Smooth muscle cell (in vitro differentiated cells): ENCODE measurements around the gene AIG1. TPM values are rescaled to one million over a fixed set of nuclear protein-coding genes. Genes with fewer than 3 reads are reported as not detected.

ENCODE experiments used
- DNase-seq: peaks from one replicate; lab custom pipeline; 2025; ENCODE audit not compliant: unreplicated experiment; lab: John Stamatoyannopoulos, UW
- H2AFZ ChIP-seq: fragments of 200-600 bp; sonication (generic); 2 replicates; pipeline ENCODE4 v1.6.0; 2016; ENCODE audit warnings: antibody characterized with exemption, low read depth, mild to moderate bottlenecking
- H3F3A ChIP-seq: fragments of 200-600 bp; sonication (generic); 2 replicates; pipeline ENCODE4 v1.6.0; 2017; ENCODE audit warnings: antibody characterized with exemption, low read depth
- H3K27ac ChIP-seq: fragments of 200-600 bp; sonication (generic); 2 replicates; pipeline ENCODE4 v1.5.1; 2016; ENCODE audit warnings: low read depth, mild to moderate bottlenecking
- H3K27me3 ChIP-seq: fragments of 200-600 bp; sonication (generic); 2 replicates; pipeline ENCODE4 v1.6.1; 2016; ENCODE audit warnings: low read depth, mild to moderate bottlenecking
- H3K36me3 ChIP-seq: fragments of 200-600 bp; sonication (generic); 2 replicates; pipeline ENCODE4 v1.5.1; 2016; ENCODE audit warnings: low read depth
- H3K4me1 ChIP-seq: fragments of 200-600 bp; sonication (generic); 2 replicates; pipeline ENCODE4 v1.5.1; 2016; ENCODE audit warnings: low read depth
- H3K4me2 ChIP-seq: fragments of 200-600 bp; sonication (generic); 2 replicates; pipeline ENCODE4 v1.6.0; 2016; ENCODE audit warnings: mild to moderate bottlenecking
- H3K4me3 ChIP-seq: fragments of 200-600 bp; sonication (generic); 2 replicates; pipeline ENCODE4 v1.5.1; 2016; ENCODE audit warnings: mild to moderate bottlenecking
- H3K79me2 ChIP-seq: fragments of 200-600 bp; sonication (generic); 2 replicates; pipeline ENCODE4 v1.6.0; 2016; ENCODE audit warnings: low read depth, mild to moderate bottlenecking
- H3K9ac ChIP-seq: fragments of 200-600 bp; sonication (generic); 2 replicates; pipeline ENCODE4 v1.6.0; 2016; ENCODE audit warnings: low read depth
- H3K9me3 ChIP-seq: fragments of 200-600 bp; sonication (generic); replicated peaks from 2 replicates; pipeline ENCODE4 v1.5.1; 2016; ENCODE audit warnings: low read depth
- H4K20me1 ChIP-seq: fragments of 200-600 bp; sonication (generic); 2 replicates; pipeline ENCODE4 v1.6.0; 2016; ENCODE audit warnings: low read depth
- CTCF ChIP-seq: fragments of 200-600 bp; sonication (generic); IDR thresholded peaks from 2 replicates; pipeline ENCODE4 v1.5.1; 2017; ENCODE audit warnings: borderline replicate concordance, mild to moderate bottlenecking, antibody characterized with exemption; ENCODE audit not compliant: insufficient read depth, poor library complexity, severe bottlenecking
- WGBS: methylation state at CpG from one replicate; pipeline ENCODE4 v1.1.7; 2016; ENCODE audit warnings: low lambda C conversion rate; 5-methylcytosine and 5-hydroxymethylcytosine counted together
- polyA plus RNA-seq: library from polyadenylated mRNA; unstranded; fragments of >200 nt; fragmentation: Nextera tagmentation; extraction: Ambion mirVana; gene quantifications from 2 replicates; pipeline ENCODE4 v1.2.1, GENCODE V29; 2016
- total RNA-seq: library from RNA; depleted of rRNA; stranded (reverse); fragments of >200 nt; gene quantifications from 2 replicates; pipeline ENCODE4 v1.2.3, GENCODE V29; 2014

AIG1 gene
- total and polyA plus RNA-seq, 2 experiments from 2014 or later, result 9.1 to 25.9 TPM

DNA sequence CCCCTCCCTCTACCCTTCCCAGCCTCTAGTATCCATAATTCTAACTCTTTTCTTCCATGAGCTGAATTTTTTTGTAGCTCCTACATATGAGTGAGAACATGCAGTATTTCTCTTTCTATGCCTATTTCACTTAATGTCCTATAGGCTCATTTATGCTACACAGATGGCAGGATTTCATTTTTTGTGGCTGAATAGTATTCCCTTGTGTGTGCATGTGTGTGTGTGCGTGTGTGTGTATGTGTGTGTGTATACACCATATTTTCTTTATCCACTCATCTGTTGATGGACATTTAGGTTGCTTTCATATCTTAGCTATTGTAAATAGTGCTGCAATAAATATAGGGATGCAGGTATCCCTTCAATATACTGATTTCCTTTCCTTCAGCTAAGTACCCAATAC lies 288.8 kb downstream of the AIG1 start:
- H3K9ac ChIP-seq, result no peak overlapping the region
- no peaks in the 10 kb centered on the region for H3F3A ChIP-seq
- no peaks in the 10 kb centered on the region for H3K36me3 ChIP-seq
- no peak overlapping the region for H3K4me3 ChIP-seq
- no peak overlapping the region for H2AFZ ChIP-seq
- H3K79me2 ChIP-seq, result no peaks in the 10 kb centered on the region
- H3K4me1 ChIP-seq, result no peaks in the 10 kb centered on the region
- 69% methylated on average over 1 of the region's 1 CpG for WGBS
- no peaks in the 10 kb centered on the region for H3K9me3 ChIP-seq
- no peak overlapping the region for H3K27ac ChIP-seq
- no peak for TF ChIP-seq CTCF
- no peak overlapping the region for H3K4me2 ChIP-seq
- H4K20me1 ChIP-seq, result no peaks in the 10 kb centered on the region
- H3K27me3 ChIP-seq, result no peaks in the 10 kb centered on the region
- DNase-seq, result no peak

DNA sequence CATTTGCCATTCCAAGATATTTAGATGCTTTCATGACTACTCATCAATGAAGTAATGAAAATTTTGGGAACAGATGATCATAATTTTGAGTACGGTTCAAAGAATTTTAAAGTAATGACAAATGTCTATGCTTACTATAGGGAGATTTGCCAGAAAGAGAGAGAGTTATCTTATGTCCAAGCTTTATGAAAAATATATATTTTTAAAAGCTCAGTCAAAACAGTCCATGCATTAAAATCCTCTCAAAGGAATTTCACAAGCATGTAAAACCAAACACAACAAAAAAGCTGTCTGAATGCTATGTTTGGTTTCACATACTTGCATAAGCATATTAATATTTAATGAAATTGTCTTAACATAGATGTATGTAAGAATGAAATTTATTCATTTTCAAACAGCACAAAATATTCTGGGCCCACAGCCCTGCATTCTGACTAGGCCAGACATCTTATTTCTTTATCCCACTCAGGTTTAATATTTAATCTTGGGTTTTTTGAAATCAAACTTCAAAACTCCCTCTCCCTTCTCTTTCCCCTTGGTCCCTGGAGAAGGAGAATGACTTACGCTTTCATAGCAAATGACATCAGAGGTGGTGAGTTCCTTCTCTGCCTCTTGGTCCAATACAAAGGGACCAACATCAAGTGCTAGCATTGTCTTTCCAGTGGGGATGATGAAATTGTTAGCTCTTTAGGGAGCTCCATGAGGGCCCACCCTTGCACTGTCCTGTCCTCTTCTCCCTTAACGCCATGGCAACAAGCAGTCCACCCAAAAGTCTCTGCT lies 295.6 kb downstream of the AIG1 start:
- H4K20me1 ChIP-seq, result no peaks in the 10 kb centered on the region
- no peaks in the 10 kb centered on the region for H3K79me2 ChIP-seq
- no peak overlapping the region for H2AFZ ChIP-seq
- no peaks in the 10 kb centered on the region for H3K27me3 ChIP-seq
- no peaks in the 10 kb centered on the region for H3F3A ChIP-seq
- TF ChIP-seq CTCF, result no peak
- WGBS, result 85% methylated on average over 3 of the region's 3 CpGs
- no peak overlapping the region for H3K9ac ChIP-seq
- no peak overlapping the region for H3K4me3 ChIP-seq
- H3K9me3 ChIP-seq, result no peaks in the 10 kb centered on the region
- no peaks in the 10 kb centered on the region for H3K4me1 ChIP-seq
- no peak overlapping the region for H3K27ac ChIP-seq
- no peak overlapping the region for H3K4me2 ChIP-seq
- no peaks in the 10 kb centered on the region for H3K36me3 ChIP-seq
- DNase-seq, result no peak

DNA sequence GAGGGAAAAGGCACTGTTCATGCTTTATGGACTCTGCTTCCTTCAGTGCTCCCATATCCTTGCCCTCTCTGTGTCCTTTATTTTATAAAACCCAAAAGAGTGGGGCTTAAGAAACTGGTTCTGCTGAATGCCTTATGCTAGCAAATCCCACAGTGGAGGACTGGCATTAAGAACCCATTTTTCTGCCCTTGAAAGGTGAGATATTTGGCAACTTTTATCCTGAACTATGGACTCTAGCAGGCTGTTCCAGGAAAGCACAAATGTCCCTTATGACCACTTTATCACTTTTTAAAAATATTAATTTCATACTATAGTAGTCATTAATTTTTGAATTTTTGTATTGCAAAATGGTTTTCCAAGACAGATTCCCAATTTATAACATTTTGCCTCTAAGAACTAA lies 296.5 kb downstream of the AIG1 start:
- no peak overlapping the region for H2AFZ ChIP-seq
- H3K27me3 ChIP-seq, result no peaks in the 10 kb centered on the region
- no peak overlapping the region for H3K4me2 ChIP-seq
- H3K9me3 ChIP-seq, result no peaks in the 10 kb centered on the region
- H3K79me2 ChIP-seq, result no peaks in the 10 kb centered on the region
- no peak overlapping the region for H3K9ac ChIP-seq
- TF ChIP-seq CTCF, result no peak
- no peaks in the 10 kb centered on the region for H3K4me1 ChIP-seq
- no peak overlapping the region for H3K27ac ChIP-seq
- DNase-seq, result no peak
- H3K4me3 ChIP-seq, result no peak overlapping the region
- H4K20me1 ChIP-seq, result no peaks in the 10 kb centered on the region
- no peaks in the 10 kb centered on the region for H3F3A ChIP-seq
- H3K36me3 ChIP-seq, result no peaks in the 10 kb centered on the region
